Stimulated activated CD4-positive, alpha-beta T cell treated with anti-CD3 and anti-CD28 coated beads, Interleukin-1b, Interleukin-23, amount 100 ng/mL, for 4 hours (primary cell): Measurements from ENCODE around the gene EPHA7.

Experiments
- DNase-seq, 2 donors: peaks; one replicate each; pipeline ENCODE4 v3.0.0-alpha.2; 2020; ENCODE audit warnings: low read depth in 2 of 2

EPHA7 gene

GRCh38 chr6:93325761-93326160, 93.6 kb downstream of the EPHA7 start:
- no peak for DNase-seq

DNA sequence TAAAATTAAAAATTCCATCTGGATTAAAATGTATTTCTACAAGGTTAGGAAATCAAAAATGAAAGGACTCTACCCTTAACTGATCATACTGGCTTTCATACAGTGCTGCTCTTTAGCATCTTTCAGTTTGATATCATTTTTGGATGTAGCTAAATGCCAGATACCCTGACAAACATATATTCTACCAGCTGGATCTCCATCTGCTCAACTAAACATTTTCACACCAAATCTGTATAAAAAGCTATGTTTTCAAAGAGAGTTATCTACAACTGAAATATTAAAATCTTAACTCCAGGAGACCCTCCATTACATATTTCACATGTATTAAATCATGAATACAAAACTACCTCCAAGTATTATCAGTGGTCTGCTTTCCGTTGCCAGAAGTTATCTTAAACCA, 95.7 kb downstream of the EPHA7 start:
- no peak for DNase-seq

GRCh38 chr6:93322651-93323050, 96.7 kb downstream of the EPHA7 start:
- DNase-seq = no peak

DNA sequence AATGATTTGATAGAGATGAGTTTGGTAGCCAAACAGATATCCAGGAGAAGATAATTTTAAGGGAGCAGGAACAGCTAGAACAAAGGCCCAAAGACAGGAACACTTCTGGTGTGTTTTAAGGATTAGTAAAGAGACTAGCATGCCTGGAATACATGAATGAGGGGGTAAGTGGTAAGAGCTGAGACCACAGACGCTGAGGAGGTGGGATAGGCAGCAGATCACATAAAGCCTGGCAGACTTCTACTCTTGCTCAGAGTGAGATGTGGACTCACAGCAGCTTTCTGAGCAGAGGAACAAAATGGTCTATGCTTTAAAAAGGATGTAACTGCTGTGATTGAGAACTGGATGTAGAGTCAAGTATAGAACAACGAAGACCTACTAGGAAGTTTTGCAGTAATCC, 100.1 kb downstream of the EPHA7 start:
- DNase-seq = no peak

DNA sequence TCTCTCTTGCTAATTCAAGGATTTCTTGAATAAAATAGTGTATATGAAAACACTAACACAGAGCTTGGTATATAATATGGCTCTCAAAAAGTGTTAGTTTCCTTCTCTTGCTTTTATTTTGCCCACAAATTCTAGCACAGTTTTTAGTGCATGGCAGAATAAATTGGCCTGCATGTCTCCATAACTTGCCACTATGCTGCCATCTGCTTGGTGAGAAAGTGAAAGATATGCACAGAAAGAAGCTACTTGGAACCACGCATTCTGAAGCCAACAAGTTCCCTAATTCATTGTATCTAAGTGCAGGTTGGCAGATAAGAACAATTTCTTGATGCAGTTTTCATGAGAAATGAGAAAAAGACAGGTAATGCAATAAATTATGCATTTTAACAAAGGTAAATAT, 101.2 kb downstream of the EPHA7 start:
- DNase-seq = no peak

- DNase-seq = no peak
These were observed 101.8 kb downstream of the EPHA7 start for GRCh38 chr6:93317592-93317991.

DNA sequence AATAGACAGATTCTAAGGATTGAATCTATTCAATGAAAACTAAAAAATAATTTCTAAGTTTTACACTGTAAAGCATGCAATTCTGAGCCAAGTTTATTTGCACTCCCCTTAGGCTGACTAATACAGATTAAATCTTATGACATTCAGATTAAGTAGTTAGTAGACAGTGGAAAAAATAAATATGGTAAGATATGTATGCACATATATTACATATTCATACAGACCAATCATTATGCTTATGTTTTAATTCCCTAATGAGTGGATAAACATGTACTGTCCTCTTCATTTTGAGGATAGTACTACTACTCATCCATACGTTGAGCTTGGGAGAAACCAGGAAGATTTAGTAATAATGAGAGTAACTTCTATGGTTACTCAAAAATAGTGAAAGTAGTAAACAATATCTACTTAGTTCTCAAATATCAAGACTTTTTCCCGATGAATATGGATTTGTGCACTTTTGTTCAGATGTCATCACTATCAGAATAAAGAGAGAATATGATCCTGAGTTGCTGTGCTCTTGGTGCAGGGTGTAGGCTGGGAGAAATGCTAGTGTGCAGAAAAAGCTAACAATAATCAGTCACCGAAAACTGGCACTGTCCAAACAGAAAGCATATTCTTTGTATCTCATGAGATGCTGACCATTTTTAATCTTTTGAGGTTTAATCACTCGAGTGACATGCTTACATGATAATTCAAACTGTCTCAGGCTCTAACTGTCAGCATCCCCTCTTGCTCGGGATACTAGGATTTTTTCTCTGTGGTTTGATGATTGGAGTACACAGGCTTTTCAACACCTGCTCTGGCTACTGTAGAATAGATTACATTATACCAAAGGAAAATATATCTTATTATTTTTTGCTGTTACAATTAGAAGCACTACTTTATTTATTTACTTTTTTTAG, 111.6 kb downstream of the EPHA7 start:
- DNase-seq = no peak

- no peak for DNase-seq
These were observed 114.3 kb downstream of the EPHA7 start for GRCh38 chr6:93305088-93305487.

DNA sequence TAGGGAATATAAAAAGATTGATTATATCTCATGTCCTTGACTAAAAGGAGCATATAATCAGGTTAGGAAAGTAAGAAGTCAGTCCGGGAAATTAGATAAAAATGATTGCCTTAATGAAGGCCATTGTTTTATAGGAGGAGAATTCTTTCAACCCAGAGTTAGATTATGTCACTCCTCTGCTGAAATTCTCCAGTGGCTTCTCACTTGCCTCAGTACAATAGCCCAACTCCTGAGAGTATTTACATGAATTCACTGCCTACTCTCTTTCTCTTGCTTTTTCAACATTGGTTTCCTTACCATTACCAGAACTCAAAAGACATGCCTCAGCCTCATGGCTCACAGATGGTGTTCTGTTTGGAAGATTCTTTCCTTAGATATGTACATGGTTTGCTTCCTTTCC, 114.9 kb downstream of the EPHA7 start:
- DNase-seq = no peak

DNA sequence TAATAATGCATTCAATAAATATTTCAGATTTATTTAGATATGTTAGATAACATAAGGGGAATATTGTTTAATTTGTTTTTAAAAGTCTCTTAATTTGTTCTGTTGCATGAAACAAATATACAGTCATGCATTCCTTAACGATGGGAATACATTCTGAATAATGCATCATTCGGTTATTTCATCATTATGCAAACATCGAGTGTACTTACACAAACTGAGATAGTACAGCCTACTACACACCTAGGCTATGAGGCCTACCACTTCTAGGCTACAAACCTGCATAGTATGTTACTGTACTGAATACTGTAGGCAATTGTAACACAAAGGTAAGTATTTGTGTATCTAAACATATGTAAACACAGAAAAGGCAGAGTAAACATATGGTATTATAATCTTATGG, 118.7 kb downstream of the EPHA7 start:
- DNase-seq = no peak

DNA sequence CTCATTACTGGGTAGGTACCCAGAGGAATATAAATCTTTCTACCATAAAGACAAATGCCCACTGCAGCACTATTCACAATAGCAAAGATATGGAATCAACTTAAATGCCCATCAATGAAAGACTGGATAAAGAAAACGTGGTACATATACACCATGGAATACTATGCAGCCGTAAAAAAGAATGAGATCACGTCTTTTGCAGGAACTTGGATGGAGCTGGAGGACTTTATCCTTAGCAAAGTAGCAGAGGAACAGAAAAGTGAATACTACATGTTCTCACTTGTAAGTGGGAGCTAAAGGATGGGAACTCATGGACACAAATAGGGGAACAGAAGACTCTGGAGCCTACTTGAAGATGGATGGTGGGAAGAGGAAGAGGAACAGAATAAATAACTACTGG, 119.7 kb downstream of the EPHA7 start:
- DNase-seq = no peak

GRCh38 chr6:93295631-93296030, 123.7 kb downstream of the EPHA7 start:
- no peak for DNase-seq

DNA sequence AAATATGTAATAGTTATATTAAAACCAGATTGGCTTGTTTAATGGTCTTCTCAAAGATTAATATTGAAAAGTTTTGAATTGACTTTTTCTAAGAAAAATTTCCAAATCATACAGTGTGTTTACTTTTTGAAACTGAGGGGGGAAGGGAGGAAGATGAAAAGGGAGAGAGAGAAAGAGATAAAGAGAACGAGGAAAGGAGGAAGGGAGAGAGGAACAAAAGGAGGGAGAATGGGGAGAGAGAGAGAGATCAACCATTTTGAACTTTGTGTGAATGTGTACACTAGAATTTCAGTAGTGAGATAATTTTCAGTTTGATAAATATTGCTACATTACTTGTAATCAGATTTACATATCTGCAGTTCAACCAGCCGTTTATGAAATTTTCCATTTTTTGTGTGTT, 124.5 kb downstream of the EPHA7 start:
- DNase-seq = no peak

- DNase-seq = no peak
These were observed 125.5 kb downstream of the EPHA7 start for GRCh38 chr6:93293872-93294271.

DNA sequence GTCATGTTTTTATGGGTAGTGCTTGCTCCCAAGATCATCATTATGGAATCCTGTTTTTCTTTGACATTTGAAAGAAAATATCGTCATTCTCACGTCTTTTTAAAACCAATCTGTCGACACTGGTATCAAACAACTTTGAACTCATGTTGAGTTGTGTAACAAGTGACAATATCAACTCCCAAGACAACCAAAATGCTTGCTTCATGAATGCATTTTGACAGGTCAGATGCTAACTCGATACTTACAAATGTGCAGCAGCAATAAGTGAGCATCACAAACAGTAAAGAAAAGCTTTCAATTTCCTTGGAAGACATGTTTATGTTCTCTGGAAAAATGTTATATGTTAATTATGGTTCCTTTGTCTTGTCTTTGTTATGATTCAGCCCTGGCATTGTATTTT, 125.9 kb downstream of the EPHA7 start:
- no peak for DNase-seq

DNA sequence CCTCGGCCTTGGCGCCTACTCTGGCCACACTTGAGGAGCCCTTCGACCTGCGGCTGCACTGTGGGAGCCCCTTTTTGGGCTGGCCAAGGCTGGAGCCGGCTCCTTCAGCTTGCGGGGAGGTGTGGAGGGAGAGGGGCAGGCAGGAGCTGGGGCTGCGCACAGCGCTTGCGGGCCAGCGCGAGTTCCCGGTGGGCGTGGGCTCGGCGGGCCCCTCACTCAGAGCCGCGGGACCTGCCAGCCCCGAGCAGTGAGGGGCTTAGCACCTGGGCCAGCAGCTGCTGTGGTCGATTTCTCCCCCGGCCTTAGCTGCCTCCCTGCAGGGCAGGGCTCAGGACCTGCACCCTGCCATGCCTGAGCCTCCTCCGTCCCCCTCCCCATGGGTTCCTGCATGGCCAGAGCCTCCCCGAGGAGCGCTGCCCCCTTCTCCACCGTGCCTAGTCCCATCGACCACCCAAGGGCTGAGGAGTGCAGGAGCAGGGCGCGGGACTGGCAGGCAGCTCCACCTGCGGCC, 136.8 kb downstream of the EPHA7 start:
- no peak for DNase-seq

DNA sequence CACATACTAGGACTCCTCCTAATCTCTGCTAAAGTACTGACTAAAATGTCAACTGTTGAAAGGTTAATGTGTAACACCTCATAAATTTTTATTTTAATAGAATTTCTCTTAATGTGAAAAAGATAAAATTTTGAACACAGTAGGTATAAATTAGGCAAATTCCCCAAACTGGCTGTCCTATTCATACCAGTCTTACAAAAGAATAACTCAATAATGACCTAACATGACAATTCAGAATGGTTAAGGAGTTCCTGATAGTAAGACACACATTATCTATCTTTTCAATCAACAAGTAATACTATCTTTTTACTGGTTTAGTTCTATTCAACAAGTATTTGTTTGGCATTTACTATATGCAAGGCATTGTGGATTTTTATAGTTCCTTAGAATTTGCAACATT, 141.1 kb downstream of the EPHA7 start:
- DNase-seq = no peak

- no peak for DNase-seq
These were observed 146.5 kb downstream of the EPHA7 start for GRCh38 chr6:93272896-93273295.

DNA sequence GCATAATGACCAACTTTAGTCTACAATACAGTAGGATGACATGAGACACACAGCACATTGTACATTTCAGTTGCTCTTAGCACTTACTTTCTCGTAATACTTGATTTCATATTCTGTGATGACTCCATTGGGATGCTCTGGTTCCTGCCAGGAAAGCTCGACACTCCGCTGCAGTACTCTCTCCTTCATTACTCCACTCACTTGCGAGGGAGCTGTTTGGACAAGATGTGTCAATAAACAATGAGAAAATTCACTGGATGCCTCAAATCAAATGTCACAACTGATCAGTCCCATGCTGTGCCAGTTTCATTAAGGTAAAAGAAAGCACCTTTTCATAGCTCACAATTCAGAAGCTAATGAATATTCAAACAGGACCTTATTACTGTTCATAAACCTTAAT, 147.1 kb downstream of the EPHA7 start:
- DNase-seq = no peak

- DNase-seq = no peak
These were observed 153.1 kb downstream of the EPHA7 start for GRCh38 chr6:93266116-93266817.

DNA sequence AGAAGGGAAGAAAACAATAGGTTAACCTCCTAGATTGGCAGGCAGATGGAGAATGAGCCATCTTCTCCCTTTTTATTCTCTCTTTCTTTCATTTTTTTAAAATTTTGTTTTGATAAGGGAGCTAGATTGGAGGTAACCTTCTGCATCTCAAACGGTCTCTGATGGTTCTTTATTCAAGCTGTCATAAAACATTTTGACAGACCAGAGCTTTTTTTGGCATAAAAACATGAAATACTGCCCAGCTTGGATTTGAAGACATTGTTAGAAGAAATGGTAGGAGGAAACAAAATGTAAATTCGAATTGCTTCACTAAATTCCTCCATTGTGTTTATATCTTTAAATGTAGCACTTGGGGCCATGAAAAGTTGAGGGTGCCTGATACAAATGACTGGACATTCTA, 158.5 kb downstream of the EPHA7 start:
- DNase-seq = no peak

GRCh38 chr6:93259332-93259731, 160.0 kb downstream of the EPHA7 start:
- no peak for DNase-seq

- no peak for DNase-seq
These were observed 166.4 kb downstream of the EPHA7 start for GRCh38 chr6:93252930-93253329.
